Forelimb muscle (tissue), 1 donor: ENCODE measurements around the gene TELO2. TPM values are rescaled to one million over a fixed set of nuclear protein-coding genes. Genes with fewer than 3 reads are reported as not detected.
"Not testable (repeated sequence)": the region's sequence is repeated elsewhere in the genome, so short reads cannot be mapped to it uniquely, and the experiment has no call there.

Experiments
- DNase-seq: peaks from one replicate; pipeline ENCODE4 v3.0.0-alpha.2; 2013; ENCODE audit warnings: low read depth
- polyA plus RNA-seq: library from polyadenylated mRNA; unstranded; fragments of 120-200 nt; gene quantifications from one replicate; pipeline ENCODE4 v1.2.1, GENCODE V29; 2013; ENCODE audit not compliant: insufficient read length

TELO2 gene
- polyA plus RNA-seq, 1 donor: 30.8 TPM

- no peak for DNase-seq
Observed at GRCh38 chr16:1475552-1476114, 17.5 kb upstream of the TELO2 start.

- DNase-seq: no peak
Observed at GRCh38 chr16:1477033-1477432, 16.1 kb upstream of the TELO2 start.

- not testable (repeated sequence) for DNase-seq
Observed at GRCh38 chr16:1478937-1479336, 14.2 kb upstream of the TELO2 start.

- DNase-seq: no peak
Observed at GRCh38 chr16:1481906-1482835, 11.0 kb upstream of the TELO2 start.

- DNase-seq: no peak
Observed at GRCh38 chr16:1485847-1486496, 7.2 kb upstream of the TELO2 start.

- DNase-seq: no peak
Observed at GRCh38 chr16:1486551-1487390, 6.4 kb upstream of the TELO2 start.

GRCh38 chr16:1487395-1488053 lies 5.6 kb upstream of the TELO2 start:
- no peak for DNase-seq

GRCh38 chr16:1488054-1488601 lies 5.0 kb upstream of the TELO2 start:
- DNase-seq: no peak

- DNase-seq: no peak
Observed at GRCh38 chr16:1488619-1489018, 4.5 kb upstream of the TELO2 start, which contains the start of gene PTX4. TSS of gene PTX4 (minus strand) at chr16:1488944. CDS start at chr16:1488909, 35 bp downstream.

GRCh38 chr16:1489077-1489476 lies 4.1 kb upstream of the TELO2 start:
- DNase-seq: no peak

GRCh38 chr16:1491327-1491726 lies 1.8 kb upstream of the TELO2 start:
- no peak for DNase-seq

GRCh38 chr16:1492082-1492922 lies 858 bp upstream of the TELO2 start:
- DNase-seq: no peak

GRCh38 chr16:1493746-1494094 lies 560 bp downstream of the TELO2 start:
- DNase-seq: no peak

GRCh38 chr16:1494129-1494640 lies 1.0 kb downstream of the TELO2 start:
- no peak for DNase-seq

GRCh38 chr16:1494711-1495110 lies 1.6 kb downstream of the TELO2 start:
- DNase-seq: no peak

- DNase-seq: no peak
Observed at GRCh38 chr16:1495211-1495888, 2.2 kb downstream of the TELO2 start.

GRCh38 chr16:1495889-1496262 lies 2.7 kb downstream of the TELO2 start:
- no peak for DNase-seq

GRCh38 chr16:1496464-1496863 lies 3.3 kb downstream of the TELO2 start:
- DNase-seq: no peak

GRCh38 chr16:1497014-1497598 lies 3.9 kb downstream of the TELO2 start:
- no peak for DNase-seq
